ENCODE measurements around the gene ADGRF1.

ADGRF1 gene

GRCh38 chr6:47041741-47042140, 391 bp downstream of the ADGRF1 start:
- Histone ChIP-seq H3K36me3 (ENCODE audit: control insufficient read depth, insufficient read depth, low read length) (no peaks in the 10 kb centered on the region), H3K4me3 (ENCODE audit: low read depth, low read length) (no peak overlapping the region), H3K27me3 (ENCODE audit: control insufficient read depth, insufficient read depth, low read length) (no peaks in the 10 kb centered on the region), H3K27ac (ENCODE audit: low read depth, low read length) (no peak overlapping the region), H3K9me3 (ENCODE audit: control insufficient read depth, insufficient read depth, low read depth, low read length) (no peaks in the 10 kb centered on the region), H3K4me1 (ENCODE audit: control insufficient read depth, insufficient read depth, low read length) (peaks cover 19% of the 10 kb centered on the region), H3K9ac (ENCODE audit: low read length) (no peak overlapping the region)

GRCh38 chr6:47034926-47035325, 7.2 kb downstream of the ADGRF1 start:
- no peaks in the 10 kb centered on the region for H3K9me3 ChIP-seq (ENCODE audit: control insufficient read depth, insufficient read depth, low read depth, low read length)
- no peak overlapping the region for H3K9ac ChIP-seq (ENCODE audit: low read length)
- H3K27ac ChIP-seq (ENCODE audit: low read depth, low read length), result no peak overlapping the region
- no peaks in the 10 kb centered on the region for H3K27me3 ChIP-seq (ENCODE audit: control insufficient read depth, insufficient read depth, low read length)
- H3K4me3 ChIP-seq (ENCODE audit: low read depth, low read length), result no peak overlapping the region
- H3K4me1 ChIP-seq (ENCODE audit: control insufficient read depth, insufficient read depth, low read length), result peaks cover 7% of the 10 kb centered on the region; the same call in 1 of the 2 replicates
- H3K36me3 ChIP-seq (ENCODE audit: control insufficient read depth, insufficient read depth, low read length), result no peaks in the 10 kb centered on the region

GRCh38 chr6:47034421-47034820, 7.7 kb downstream of the ADGRF1 start:
- no peak overlapping the region for H3K9ac ChIP-seq (ENCODE audit: low read length)

GRCh38 chr6:47032974-47033765, 9.0 kb downstream of the ADGRF1 start:
- Histone ChIP-seq H3K27me3 (ENCODE audit: control insufficient read depth, insufficient read depth, low read length) (no peaks in the 10 kb centered on the region), H3K4me1 (ENCODE audit: control insufficient read depth, insufficient read depth, low read length) (peaks cover 7% of the 10 kb centered on the region; the same call in 1 of the 2 replicates), H3K27ac (ENCODE audit: low read depth, low read length) (no peak overlapping the region), H3K4me3 (ENCODE audit: low read depth, low read length) (no peak overlapping the region), H3K9ac (ENCODE audit: low read length) (no peak overlapping the region), H3K9me3 (ENCODE audit: control insufficient read depth, insufficient read depth, low read depth, low read length) (no peaks in the 10 kb centered on the region), H3K36me3 (ENCODE audit: control insufficient read depth, insufficient read depth, low read length) (no peaks in the 10 kb centered on the region)

More at GRCh38 chr6:47034421-47034820, 7.7 kb downstream of the ADGRF1 start:
- H3K4me1 ChIP-seq (ENCODE audit: control insufficient read depth, insufficient read depth, low read length), result peaks cover 7% of the 10 kb centered on the region; the same call in 1 of the 2 replicates
- no peaks in the 10 kb centered on the region for H3K36me3 ChIP-seq (ENCODE audit: control insufficient read depth, insufficient read depth, low read length)
- no peaks in the 10 kb centered on the region for H3K27me3 ChIP-seq (ENCODE audit: control insufficient read depth, insufficient read depth, low read length)
- H3K9me3 ChIP-seq (ENCODE audit: control insufficient read depth, insufficient read depth, low read depth, low read length), result no peaks in the 10 kb centered on the region
- H3K4me3 ChIP-seq (ENCODE audit: low read depth, low read length), result no peak overlapping the region
- no peak overlapping the region for H3K27ac ChIP-seq (ENCODE audit: low read depth, low read length)

- Histone ChIP-seq H3K36me3 (ENCODE audit: control insufficient read depth, insufficient read depth, low read length) (no peaks in the 10 kb centered on the region), H3K4me1 (ENCODE audit: control insufficient read depth, insufficient read depth, low read length) (peaks cover 7% of the 10 kb centered on the region; the same call in 1 of the 2 replicates), H3K9ac (ENCODE audit: low read length) (no peak overlapping the region), H3K27ac (ENCODE audit: low read depth, low read length) (no peak overlapping the region), H3K27me3 (ENCODE audit: control insufficient read depth, insufficient read depth, low read length) (no peaks in the 10 kb centered on the region), H3K9me3 (ENCODE audit: control insufficient read depth, insufficient read depth, low read depth, low read length) (no peaks in the 10 kb centered on the region), H3K4me3 (ENCODE audit: low read depth, low read length) (no peak overlapping the region)
Measured at GRCh38 chr6:47031656-47032055, 10.5 kb downstream of the ADGRF1 start.

- H3K27me3 ChIP-seq (ENCODE audit: control insufficient read depth, insufficient read depth, low read length), result no peaks in the 10 kb centered on the region
- H3K36me3 ChIP-seq (ENCODE audit: control insufficient read depth, insufficient read depth, low read length), result no peaks in the 10 kb centered on the region
- no peak overlapping the region for H3K9ac ChIP-seq (ENCODE audit: low read length)
- H3K27ac ChIP-seq (ENCODE audit: low read depth, low read length), result no peak overlapping the region
- no peaks in the 10 kb centered on the region for H3K9me3 ChIP-seq (ENCODE audit: control insufficient read depth, insufficient read depth, low read depth, low read length)
- H3K4me3 ChIP-seq (ENCODE audit: low read depth, low read length), result no peak overlapping the region
- H3K4me1 ChIP-seq (ENCODE audit: control insufficient read depth, insufficient read depth, low read length), result peaks cover 6% of the 10 kb centered on the region; the same call in 1 of the 2 replicates
Measured at GRCh38 chr6:47029865-47030561, 12.1 kb downstream of the ADGRF1 start.

DNA sequence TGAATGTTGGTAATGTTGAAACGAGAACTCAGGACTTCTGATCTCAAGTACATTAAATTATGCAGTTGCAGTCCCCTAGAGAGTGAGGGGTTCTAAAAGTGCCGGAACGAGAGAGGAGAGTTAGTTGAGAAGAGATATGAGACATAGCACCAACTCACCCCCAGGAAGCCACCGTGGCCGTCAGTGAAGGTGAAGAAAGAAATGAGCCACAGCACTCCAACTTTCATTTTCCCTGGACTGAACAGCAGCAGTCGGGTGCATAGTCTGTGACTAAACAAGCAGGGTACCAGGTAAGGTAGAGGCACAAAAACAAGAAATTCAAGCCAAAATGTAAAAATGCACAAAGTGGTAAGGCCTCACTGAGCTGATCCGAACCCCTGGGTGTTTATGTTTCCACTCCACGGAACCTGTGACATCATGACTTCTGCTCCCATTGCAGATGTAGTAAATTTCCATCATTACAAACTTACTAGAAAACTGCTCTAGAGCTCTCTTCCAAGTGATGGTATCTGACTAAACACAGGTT, 13.2 kb downstream of the ADGRF1 start:
- Histone ChIP-seq H3K4me1 (ENCODE audit: control insufficient read depth, insufficient read depth, low read length) (no peaks in the 10 kb centered on the region), H3K27me3 (ENCODE audit: control insufficient read depth, insufficient read depth, low read length) (no peaks in the 10 kb centered on the region), H3K9ac (ENCODE audit: low read length) (no peak overlapping the region), H3K36me3 (ENCODE audit: control insufficient read depth, insufficient read depth, low read length) (no peaks in the 10 kb centered on the region), H3K4me3 (ENCODE audit: low read depth, low read length) (no peak overlapping the region), H3K9me3 (ENCODE audit: control insufficient read depth, insufficient read depth, low read depth, low read length) (no peaks in the 10 kb centered on the region), H3K27ac (ENCODE audit: low read depth, low read length) (no peak overlapping the region)

DNA sequence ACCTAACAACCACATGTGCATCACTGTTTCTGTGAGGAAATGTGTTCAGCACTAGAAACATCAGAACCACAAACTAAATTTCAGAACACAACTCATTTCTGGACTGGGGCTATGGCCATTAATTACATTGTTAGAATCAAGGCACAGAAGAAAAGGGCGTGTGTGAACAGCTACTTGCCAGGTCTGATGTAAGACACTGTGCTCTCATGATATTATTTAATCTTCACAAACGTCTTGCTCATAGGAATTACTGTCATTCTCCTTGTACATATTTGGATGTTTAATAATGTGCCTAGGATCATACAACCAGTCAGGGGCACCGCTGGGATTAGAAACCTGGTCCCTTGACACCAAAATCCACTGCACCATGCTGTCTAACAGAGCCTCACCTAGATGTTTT, 14.8 kb downstream of the ADGRF1 start:
- Histone ChIP-seq H3K4me3 (ENCODE audit: low read depth, low read length) (no peak overlapping the region), H3K9me3 (ENCODE audit: control insufficient read depth, insufficient read depth, low read depth, low read length) (no peaks in the 10 kb centered on the region), H3K36me3 (ENCODE audit: control insufficient read depth, insufficient read depth, low read length) (no peaks in the 10 kb centered on the region), H3K27me3 (ENCODE audit: control insufficient read depth, insufficient read depth, low read length) (no peaks in the 10 kb centered on the region), H3K9ac (ENCODE audit: low read length) (no peak overlapping the region), H3K27ac (ENCODE audit: low read depth, low read length) (no peak overlapping the region), H3K4me1 (ENCODE audit: control insufficient read depth, insufficient read depth, low read length) (no peaks in the 10 kb centered on the region)

GRCh38 chr6:47026679-47027078, 15.5 kb downstream of the ADGRF1 start:
- Histone ChIP-seq H3K9ac (ENCODE audit: low read length) (no peak overlapping the region), H3K4me3 (ENCODE audit: low read depth, low read length) (no peak overlapping the region), H3K27ac (ENCODE audit: low read depth, low read length) (no peak overlapping the region), H3K36me3 (ENCODE audit: control insufficient read depth, insufficient read depth, low read length) (no peaks in the 10 kb centered on the region), H3K4me1 (ENCODE audit: control insufficient read depth, insufficient read depth, low read length) (no peaks in the 10 kb centered on the region), H3K27me3 (ENCODE audit: control insufficient read depth, insufficient read depth, low read length) (no peaks in the 10 kb centered on the region), H3K9me3 (ENCODE audit: control insufficient read depth, insufficient read depth, low read depth, low read length) (no peaks in the 10 kb centered on the region)

DNA sequence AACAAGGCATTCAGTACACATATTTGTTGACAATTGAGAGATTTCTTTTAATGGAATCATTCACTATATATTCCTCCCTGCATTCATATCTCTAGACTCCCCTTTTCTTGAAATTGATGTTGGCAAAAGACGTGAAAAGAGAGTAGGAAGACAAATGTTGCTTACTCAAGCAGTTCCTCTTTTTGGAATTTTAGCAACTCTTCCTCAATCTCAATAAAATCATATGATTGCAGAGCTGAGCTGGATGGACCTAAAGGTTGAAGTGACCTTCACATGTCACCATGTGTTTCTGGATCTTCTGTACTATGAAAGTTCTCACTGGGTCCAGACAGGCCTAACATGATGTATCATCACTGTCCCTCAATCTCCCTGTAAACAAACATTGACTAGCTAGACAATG, 18.6 kb downstream of the ADGRF1 start:
- no peaks in the 10 kb centered on the region for H3K4me1 ChIP-seq (ENCODE audit: control insufficient read depth, insufficient read depth, low read length)
- H3K36me3 ChIP-seq (ENCODE audit: control insufficient read depth, insufficient read depth, low read length), result no peaks in the 10 kb centered on the region
- H3K9me3 ChIP-seq (ENCODE audit: control insufficient read depth, insufficient read depth, low read depth, low read length), result no peaks in the 10 kb centered on the region
- H3K27ac ChIP-seq (ENCODE audit: low read depth, low read length), result no peak overlapping the region
- H3K9ac ChIP-seq (ENCODE audit: low read length), result no peak overlapping the region
- H3K4me3 ChIP-seq (ENCODE audit: low read depth, low read length), result no peak overlapping the region
- no peaks in the 10 kb centered on the region for H3K27me3 ChIP-seq (ENCODE audit: control insufficient read depth, insufficient read depth, low read length)

GRCh38 chr6:47022191-47022590, 19.9 kb downstream of the ADGRF1 start:
- Histone ChIP-seq H3K9me3 (ENCODE audit: control insufficient read depth, insufficient read depth, low read depth, low read length) (no peaks in the 10 kb centered on the region), H3K27me3 (ENCODE audit: control insufficient read depth, insufficient read depth, low read length) (no peaks in the 10 kb centered on the region), H3K36me3 (ENCODE audit: control insufficient read depth, insufficient read depth, low read length) (no peaks in the 10 kb centered on the region), H3K9ac (ENCODE audit: low read length) (no peak overlapping the region), H3K4me3 (ENCODE audit: low read depth, low read length) (no peak overlapping the region), H3K4me1 (ENCODE audit: control insufficient read depth, insufficient read depth, low read length) (no peaks in the 10 kb centered on the region), H3K27ac (ENCODE audit: low read depth, low read length) (no peak overlapping the region)

Measured in HUES6 (cell line).